ENCODE results near the gene GMDS.

- TF ChIP-seq POLR2A (IDR thresholded peaks at IDR 0.05; ENCODE audit: low read depth, low read length) (no peak), CTCF (IDR thresholded peaks at IDR 0.05; ENCODE audit: extremely low read depth in 1 of 2, insufficient read depth in 1 of 2, low read depth in 1 of 2, low read length in 2 of 2) (no peak), EZH2 (IDR thresholded peaks at IDR 0.05; ENCODE audit: borderline replicate concordance, low read depth, low read length, severe bottlenecking) (no peak), MAX (IDR thresholded peaks at IDR 0.05; ENCODE audit: insufficient read depth, insufficient read length) (no peak), POLR2AphosphoS5 (IDR thresholded peaks at IDR 0.05; ENCODE audit: insufficient read depth, low read depth, low read length) (no peak), FOS (IDR thresholded peaks at IDR 0.05; ENCODE audit: borderline replicate concordance, insufficient read depth, low read length) (no peak), MYC (IDR thresholded peaks at IDR 0.05; ENCODE audit: low read depth, low read length) (no peak), JUN (IDR thresholded peaks at IDR 0.05; ENCODE audit: borderline replicate concordance, insufficient read depth, insufficient read length, low read depth) (no peak)
These were observed 126.1 kb downstream of the GMDS start for GRCh38 chr6:2119275-2119674.

All from endothelial cell of umbilical vein (primary cell).